Esophagus squamous epithelium (tissue), 5 donors: ENCODE measurements around the gene IFRD2. TPM values are rescaled to one million over a fixed set of nuclear protein-coding genes. Genes with fewer than 3 reads are reported as not detected.

Experiments used
- DNase-seq: peaks from one replicate; lab custom pipeline; 2025; lab: John Stamatoyannopoulos, UW
- H3K27ac ChIP-seq, 4 donors: fragments of 200-600 bp; sonication (generic); one replicate each; pipeline ENCODE4 v1.5.1; 2016 to 2019; ENCODE audit warnings: mild to moderate bottlenecking in 1 of 4
- H3K27me3 ChIP-seq, 4 donors: fragments of 200-600 bp; sonication (generic); 1 replicate in 3 of 4; 2 replicates in 1 of 4; pipeline versions ENCODE4 v1.5.1 to v1.6.0; 2017 to 2021; ENCODE audit warnings: antibody characterized with exemption in 1 of 4
- H3K36me3 ChIP-seq, 3 donors: fragments of 200-600 bp; sonication (generic); one replicate each; pipeline ENCODE4 v1.5.1; 2016 to 2019
- H3K4me1 ChIP-seq, 3 donors: fragments of 200-600 bp; sonication (generic); one replicate each; pipeline ENCODE4 v1.5.1; 2017 to 2019
- H3K4me3 ChIP-seq, 4 donors: fragments of 200-600 bp; sonication (generic); 1 replicate in 3 of 4; 2 replicates in 1 of 4; pipeline ENCODE4 v1.5.1; 2016 to 2019; ENCODE audit warnings: mild to moderate bottlenecking in 2 of 4, moderate library complexity in 1 of 4
- H3K9me3 ChIP-seq, 3 donors: fragments of 200-600 bp; sonication (generic); one replicate each; pipeline ENCODE4 v1.5.1; 2016 to 2019
- POLR2A ChIP-seq, 4 donors: fragments of 450-650 bp; IDR thresholded peaks; one replicate each; pipeline ENCODE4 v1.6.1; 2017; ENCODE audit warnings: antibody characterized with exemption in 4 of 4, mild to moderate bottlenecking in 4 of 4, moderate library complexity in 3 of 4
- WGBS, 2 donors: methylation state at CpG; one replicate each; pipeline ENCODE4 v1.1.5; 2018; 5-methylcytosine and 5-hydroxymethylcytosine counted together
- intact Hi-C: fragments of 100-400 bp; cut with DNase I; formaldehyde crosslinking; loops from one replicate; pipeline ENCODE4 v1.15.0; 2022
- total RNA-seq, 4 donors: library from RNA; depleted of rRNA; stranded (reverse); fragments of >200 nt; gene quantifications; one replicate each; pipeline ENCODE4 v1.1.0, GENCODE V29; 2016
- TF ChIP-seq, protein P1 (sequence below), 6 experiments: fragments of 450-650 bp in 4 of 6; fragments of 200-600 bp in 2 of 6; sonication (generic) in 2 of 6; IDR thresholded peaks; one replicate each; pipeline ENCODE4 v1.5.1; 2016 to 2019; ENCODE audit warnings: antibody characterized with exemption in 6 of 6, mild to moderate bottlenecking in 4 of 6, moderate library complexity in 4 of 6
- donor health status: DM: yes; HTN: yes; CAD: no.

IFRD2 gene
- total RNA-seq, 4 donors from 2014 or later: 49.0 to 100 (median 72.9) TPM

- H3K4me1 ChIP-seq: peaks cover 11 to 86% (median 56%) of the 10 kb centered on the region in 3 donors
- H3K9me3 ChIP-seq: no peaks in the 10 kb centered on the region
- WGBS, 2 donors: 24 to 28% methylated on average over 3 to 7 of the region's 22 CpGs
- intact Hi-C loops: no loop called here
- H3K36me3 ChIP-seq: no peaks in the 10 kb centered on the region
- peak overlapping the region; percentile 67 to 90 (median 88) for H3K27ac ChIP-seq
- H3K27me3 ChIP-seq: no peaks in the 10 kb centered on the region
- H3K4me3 ChIP-seq: peak overlapping the region; percentile 19 to 59 (median 38)
- TF ChIP-seq, protein P1, sequence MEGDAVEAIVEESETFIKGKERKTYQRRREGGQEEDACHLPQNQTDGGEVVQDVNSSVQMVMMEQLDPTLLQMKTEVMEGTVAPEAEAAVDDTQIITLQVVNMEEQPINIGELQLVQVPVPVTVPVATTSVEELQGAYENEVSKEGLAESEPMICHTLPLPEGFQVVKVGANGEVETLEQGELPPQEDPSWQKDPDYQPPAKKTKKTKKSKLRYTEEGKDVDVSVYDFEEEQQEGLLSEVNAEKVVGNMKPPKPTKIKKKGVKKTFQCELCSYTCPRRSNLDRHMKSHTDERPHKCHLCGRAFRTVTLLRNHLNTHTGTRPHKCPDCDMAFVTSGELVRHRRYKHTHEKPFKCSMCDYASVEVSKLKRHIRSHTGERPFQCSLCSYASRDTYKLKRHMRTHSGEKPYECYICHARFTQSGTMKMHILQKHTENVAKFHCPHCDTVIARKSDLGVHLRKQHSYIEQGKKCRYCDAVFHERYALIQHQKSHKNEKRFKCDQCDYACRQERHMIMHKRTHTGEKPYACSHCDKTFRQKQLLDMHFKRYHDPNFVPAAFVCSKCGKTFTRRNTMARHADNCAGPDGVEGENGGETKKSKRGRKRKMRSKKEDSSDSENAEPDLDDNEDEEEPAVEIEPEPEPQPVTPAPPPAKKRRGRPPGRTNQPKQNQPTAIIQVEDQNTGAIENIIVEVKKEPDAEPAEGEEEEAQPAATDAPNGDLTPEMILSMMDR (IDR thresholded peaks at IDR 0.05): no peak
- TF ChIP-seq POLR2A (IDR thresholded peaks at IDR 0.05): peak in 2 of 4 donors; percentile 51 to 58
- no peak for DNase-seq
Measured at GRCh38 chr3:50267280-50267913, 24.8 kb downstream of the IFRD2 start.

- no peaks in the 10 kb centered on the region for H3K36me3 ChIP-seq
- WGBS, 2 donors: 60% methylated on average over 4 of the region's 7 CpGs; no CpG with 5 or more reads in 1 of the 2 donors
- H3K4me3 ChIP-seq: peak overlapping the region; percentile 19 to 59 (median 38)
- intact Hi-C loops: no loop called here
- no peak for DNase-seq
- TF ChIP-seq, protein P1 (IDR thresholded peaks at IDR 0.05): no peak
- no peak for TF ChIP-seq POLR2A (IDR thresholded peaks at IDR 0.05)
- H3K4me1 ChIP-seq: peaks cover 11 to 83% (median 56%) of the 10 kb centered on the region in 3 donors
- peak overlapping the region; percentile 67 to 90 (median 88) for H3K27ac ChIP-seq
- no peaks in the 10 kb centered on the region for H3K9me3 ChIP-seq
- H3K27me3 ChIP-seq: no peaks in the 10 kb centered on the region
Measured at GRCh38 chr3:50266836-50267235, 25.4 kb downstream of the IFRD2 start.

GRCh38 chr3:50266017-50266416 is 26.2 kb downstream of the IFRD2 start:
- Histone ChIP-seq H3K4me3 (peak overlapping the region in 1 of 4 donors; percentile 59), H3K36me3 (no peaks in the 10 kb centered on the region), H3K27me3 (no peaks in the 10 kb centered on the region), H3K4me1 (peaks cover 11 to 84% (median 62%) of the 10 kb centered on the region in 3 donors), H3K9me3 (no peaks in the 10 kb centered on the region), H3K27ac (peak overlapping the region; percentile 67 to 90 (median 88))
- intact Hi-C loops: no loop called here
- TF ChIP-seq, protein P1 (IDR thresholded peaks at IDR 0.05): no peak
- no peak for TF ChIP-seq POLR2A (IDR thresholded peaks at IDR 0.05)
- no peak for DNase-seq
- WGBS, 2 donors: 87 to 89% methylated on average over 3 to 4 of the region's 6 CpGs

GRCh38 chr3:50265571-50265970 is 26.7 kb downstream of the IFRD2 start:
- H3K4me1 ChIP-seq: peaks cover 13 to 85% (median 66%) of the 10 kb centered on the region in 3 donors
- 33 to 40% methylated on average over 1 of the region's 1 CpG for WGBS, 2 donors
- H3K27me3 ChIP-seq: no peaks in the 10 kb centered on the region
- H3K9me3 ChIP-seq: no peaks in the 10 kb centered on the region
- no peak overlapping the region for H3K4me3 ChIP-seq
- H3K36me3 ChIP-seq: no peaks in the 10 kb centered on the region
- no peak for TF ChIP-seq POLR2A (IDR thresholded peaks at IDR 0.05)
- TF ChIP-seq, protein P1 (IDR thresholded peaks at IDR 0.05): no peak
- DNase-seq: no peak
- intact Hi-C loops: no loop called here
- H3K27ac ChIP-seq: peak overlapping the region; percentile 67 to 90 (median 88)

- WGBS, 2 donors: 49 to 53% methylated on average over 2 to 6 of the region's 7 CpGs
- peaks cover 18 to 85% (median 68%) of the 10 kb centered on the region in 3 donors for H3K4me1 ChIP-seq
- no peaks in the 10 kb centered on the region for H3K36me3 ChIP-seq
- no peaks in the 10 kb centered on the region for H3K9me3 ChIP-seq
- no peaks in the 10 kb centered on the region for H3K27me3 ChIP-seq
- H3K4me3 ChIP-seq: no peak overlapping the region
- peak overlapping the region; percentile 67 to 90 (median 88) for H3K27ac ChIP-seq
- intact Hi-C loops: no loop called here
- no peak for TF ChIP-seq POLR2A (IDR thresholded peaks at IDR 0.05)
- TF ChIP-seq, protein P1 (IDR thresholded peaks at IDR 0.05): no peak
- no peak for DNase-seq
Measured at GRCh38 chr3:50264964-50265485, 27.2 kb downstream of the IFRD2 start.
